Muscle of leg (tissue), 16 donors: ENCODE data around the gene MCRS1. TPM values are rescaled to one million over a fixed set of nuclear protein-coding genes. Genes with fewer than 3 reads are reported as not detected.
A peak's percentile ranks its signal among the peaks of the same experiment; 100 is the strongest.
"Not testable (repeated sequence)": the region's sequence is repeated elsewhere in the genome, so short reads cannot be mapped to it uniquely, and the experiment has no call there.

Experiments
- DNase-seq: peaks from one replicate; pipeline ENCODE4 v3.0.0; 2013
- H3K27ac ChIP-seq: one replicate; pipeline ENCODE4 v1.5.1; 2013; ENCODE audit warnings: mild to moderate bottlenecking, low read length, control low read depth
- H3K27me3 ChIP-seq: one replicate; pipeline ENCODE4 v1.6.1; 2013; ENCODE audit warnings: low read length; ENCODE audit not compliant: control insufficient read depth, insufficient read depth
- H3K36me3 ChIP-seq: one replicate; pipeline ENCODE4 v1.6.1; 2013; ENCODE audit warnings: low read length; ENCODE audit not compliant: control insufficient read depth, insufficient read depth
- H3K4me1 ChIP-seq: one replicate; pipeline ENCODE4 v1.6.1; 2013; ENCODE audit warnings: low read length; ENCODE audit not compliant: control insufficient read depth, insufficient read depth
- H3K4me3 ChIP-seq: one replicate; pipeline ENCODE4 v1.5.1; 2013; ENCODE audit warnings: low read length, control low read depth
- H3K9me3 ChIP-seq: replicated peaks from 2 replicates; pipeline ENCODE4 v1.6.1; 2013; ENCODE audit warnings: low read depth, low read length; ENCODE audit not compliant: control insufficient read depth
- WGBS: methylation state at CpG from one replicate; pipeline ENCODE4 v1.1.5; 2013; ENCODE audit warnings: missing lambda C conversion rate; ENCODE audit not compliant: insufficient coverage; 5-methylcytosine and 5-hydroxymethylcytosine counted together
- long read RNA-seq, 11 donors: transcript quantifications; one replicate each; lab custom pipeline, GENCODE V29; 2026
- polyA plus RNA-seq, 8 donors: library from polyadenylated mRNA; unstranded; fragments of 120-200 nt; gene quantifications; one replicate each; pipeline versions ENCODE4 v1.2.1 to v1.2.3, GENCODE V29; 2013; ENCODE audit warnings: inconsistent platforms in 1 of 8, low replicate concordance in 1 of 8; ENCODE audit not compliant: insufficient read length in 8 of 8, insufficient read depth in 1 of 8
- total RNA-seq: library from RNA; stranded (reverse); fragments of 120-200 nt; gene quantifications from one replicate; pipeline ENCODE4 v1.2.4, GENCODE V29; 2013

MCRS1 gene, protein sequence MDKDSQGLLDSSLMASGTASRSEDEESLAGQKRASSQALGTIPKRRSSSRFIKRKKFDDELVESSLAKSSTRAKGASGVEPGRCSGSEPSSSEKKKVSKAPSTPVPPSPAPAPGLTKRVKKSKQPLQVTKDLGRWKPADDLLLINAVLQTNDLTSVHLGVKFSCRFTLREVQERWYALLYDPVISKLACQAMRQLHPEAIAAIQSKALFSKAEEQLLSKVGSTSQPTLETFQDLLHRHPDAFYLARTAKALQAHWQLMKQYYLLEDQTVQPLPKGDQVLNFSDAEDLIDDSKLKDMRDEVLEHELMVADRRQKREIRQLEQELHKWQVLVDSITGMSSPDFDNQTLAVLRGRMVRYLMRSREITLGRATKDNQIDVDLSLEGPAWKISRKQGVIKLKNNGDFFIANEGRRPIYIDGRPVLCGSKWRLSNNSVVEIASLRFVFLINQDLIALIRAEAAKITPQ
- total RNA-seq (52.5 TPM), polyA plus RNA-seq (10 to 100 TPM; 56.0 to 77.2 (median 60.1) TPM)
- long read RNA-seq, donor 1, transcript MCRS1-201 (15 exons, 1,928 nt) = major isoform, 6 of 6 reads
- long read RNA-seq, donor 1, partial matches to known transcripts = 0 of 6 reads
- long read RNA-seq, donor 1, other reads (novel, unspliced or antisense) = 0 of 6 reads
- long read RNA-seq, donor 2 = 0 reads
- long read RNA-seq, donor 3, transcript MCRS1-201 (15 exons, 1,928 nt) = major isoform, 19 of 20 reads
- long read RNA-seq, donor 3, partial matches to known transcripts = 0 of 20 reads
- long read RNA-seq, donor 3, other reads (novel, unspliced or antisense) = 0 of 20 reads
- long read RNA-seq, donor 4, transcript MCRS1-201 (15 exons, 1,928 nt) = major isoform, 14 of 15 reads
- long read RNA-seq, donor 4, partial matches to known transcripts = 0 of 15 reads
- long read RNA-seq, donor 4, other reads (novel, unspliced or antisense) = 0 of 15 reads
- long read RNA-seq, donor 5, transcript MCRS1-201 (15 exons, 1,928 nt) = major isoform, 39 of 41 reads
- long read RNA-seq, donor 5, partial matches to known transcripts = 0 of 41 reads
- long read RNA-seq, donor 5, other reads (novel, unspliced or antisense) = 0 of 41 reads
- long read RNA-seq, donor 6, transcript MCRS1-201 (15 exons, 1,928 nt) = major isoform, 30 of 34 reads
- long read RNA-seq, donor 6, partial matches to known transcripts = 0 of 34 reads
- long read RNA-seq, donor 6, other reads (novel, unspliced or antisense) = 0 of 34 reads
- long read RNA-seq, donor 7, transcript MCRS1-201 (15 exons, 1,928 nt) = major isoform, 21 of 22 reads
- long read RNA-seq, donor 7, partial matches to known transcripts = 0 of 22 reads
- long read RNA-seq, donor 7, other reads (novel, unspliced or antisense) = 0 of 22 reads
- long read RNA-seq, donor 8, partial matches to known transcripts = 0 of 6 reads
- long read RNA-seq, donor 8, other reads (novel, unspliced or antisense) = 0 of 6 reads
- long read RNA-seq, donor 9, transcript MCRS1-201 (15 exons, 1,928 nt) = major isoform, 12 of 13 reads
- long read RNA-seq, donor 9, partial matches to known transcripts = 0 of 13 reads
- long read RNA-seq, donor 9, other reads (novel, unspliced or antisense) = 0 of 13 reads
- long read RNA-seq, donor 10, transcript MCRS1-201 (15 exons, 1,928 nt) = major isoform, 17 of 19 reads
- long read RNA-seq, donor 10, partial matches to known transcripts = 0 of 19 reads
- long read RNA-seq, donor 10, other reads (novel, unspliced or antisense) = 0 of 19 reads
- long read RNA-seq, donor 11, transcript MCRS1-201 (15 exons, 1,928 nt) = major isoform, 15 of 16 reads
- long read RNA-seq, donor 11, partial matches to known transcripts = 0 of 16 reads
- long read RNA-seq, donor 11, other reads (novel, unspliced or antisense) = 0 of 16 reads

DNA sequence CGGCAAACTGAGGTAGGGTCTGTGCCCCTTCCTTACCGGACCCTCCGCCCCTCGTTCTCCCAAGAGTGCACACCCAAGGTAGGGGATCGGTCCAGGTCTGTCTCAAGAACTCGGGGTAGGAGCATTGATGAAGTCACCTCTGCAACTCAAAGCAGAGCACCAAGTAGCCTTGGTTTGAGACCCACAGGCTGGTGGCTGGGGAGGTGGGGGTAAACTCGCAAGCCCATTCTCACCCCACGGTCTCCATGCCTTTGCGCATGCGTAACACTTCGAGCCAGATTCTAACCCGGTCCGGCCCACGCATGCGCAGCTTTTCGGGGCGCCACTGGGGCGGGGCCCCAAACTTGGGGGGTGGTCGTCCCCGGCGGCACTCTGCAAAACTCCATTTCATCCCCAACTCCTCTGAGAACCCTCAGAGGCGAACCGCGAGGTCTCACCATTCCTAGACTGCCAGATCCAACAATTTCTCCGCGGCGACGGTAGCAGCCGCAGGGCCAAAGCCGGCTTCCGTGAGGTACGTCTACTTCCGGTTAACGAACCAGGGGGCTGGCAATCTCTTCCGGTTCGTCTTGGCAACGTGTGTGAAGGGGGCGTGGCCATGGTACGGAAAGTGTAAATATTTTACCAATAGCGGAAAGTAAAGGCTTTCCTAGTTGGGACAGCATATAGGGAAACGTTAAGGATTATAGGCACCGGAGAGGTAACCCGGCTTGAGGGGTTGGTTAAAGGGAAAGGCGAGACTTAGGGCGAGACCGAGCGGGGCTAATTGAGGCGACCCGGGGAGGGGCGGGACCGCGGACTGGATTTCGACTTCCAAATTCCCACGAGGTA is at the start of gene MCRS1:
Gene MCRS1, minus strand, starts transcription at position 532 of the 831 bp plus-strand sequence. CDS start 1,411 bp downstream, outside the sequence.
- 0% methylated on average over 48 of the region's 54 CpGs for WGBS
- peak; percentile 97 for DNase-seq
- Histone ChIP-seq H3K27ac (peak within 1 kb of the TSS; percentile 86), H3K36me3 (peaks cover 52% of the 10 kb centered on the region), H3K9me3 (no peaks in the 10 kb centered on the region), H3K4me3 (peak within 1 kb of the TSS; percentile 95), H3K4me1 (peaks cover 37% of the 10 kb centered on the region), H3K27me3 (no peaks in the 10 kb centered on the region)

DNA sequence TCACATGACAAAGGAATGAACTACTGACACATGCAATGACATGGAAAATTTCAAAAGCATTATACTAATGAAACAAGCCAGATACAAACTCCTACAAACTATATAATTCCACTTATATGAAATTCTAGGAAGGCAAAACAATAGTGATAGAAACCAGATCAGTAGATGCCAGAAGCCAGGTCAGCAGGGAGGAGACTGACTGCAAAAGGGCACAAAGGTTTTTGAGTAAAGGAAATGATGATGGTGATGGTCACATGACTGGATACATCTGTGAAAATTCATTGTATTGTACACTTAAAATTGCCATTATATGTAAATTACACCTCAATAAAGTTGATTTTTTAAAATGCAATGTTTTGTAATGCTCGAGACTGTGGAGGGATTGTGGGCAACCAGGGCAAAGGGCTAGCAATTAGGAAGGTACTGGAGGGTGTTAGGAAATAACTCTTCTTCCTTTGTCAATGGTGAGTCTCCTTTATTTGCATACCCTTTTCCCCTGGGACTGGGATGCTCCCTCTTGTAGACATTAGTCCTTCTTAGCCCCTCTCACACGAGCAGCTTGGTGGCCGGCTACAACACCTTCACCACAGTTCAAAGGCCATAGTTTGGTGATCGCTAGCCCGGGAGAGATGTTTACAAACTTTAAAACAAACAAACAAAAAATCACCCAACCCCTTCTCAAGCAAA is 48.7 kb upstream of the MCRS1 start:
- Histone ChIP-seq H3K27ac (no peak overlapping the region), H3K4me3 (no peak overlapping the region), H3K27me3 (peaks cover 14% of the 10 kb centered on the region), H3K4me1 (peaks cover 4% of the 10 kb centered on the region), H3K36me3 (no peaks in the 10 kb centered on the region), H3K9me3 (no peaks in the 10 kb centered on the region)
- 23% methylated on average over 4 of the region's 5 CpGs for WGBS
- DNase-seq = no peak

DNA sequence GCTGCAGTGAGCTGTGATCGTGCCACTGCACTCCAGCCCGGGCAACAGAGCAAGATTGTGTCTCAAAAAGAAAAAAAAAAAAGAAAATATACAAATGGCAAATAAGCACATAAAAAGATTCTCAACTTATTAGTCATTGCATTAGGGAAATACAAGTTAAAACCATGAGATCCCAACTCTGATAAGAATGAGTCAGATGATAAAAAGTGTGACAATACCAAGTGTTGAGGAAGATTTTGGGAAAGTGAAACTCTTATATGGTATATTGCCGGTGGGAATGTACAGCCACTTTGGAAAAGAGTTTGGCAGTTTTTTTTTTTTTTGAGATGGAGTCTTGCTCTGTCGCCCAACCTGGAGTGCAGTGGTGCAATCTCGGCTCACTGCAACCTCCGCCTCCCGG is 47.8 kb upstream of the MCRS1 start:
- Histone ChIP-seq H3K27me3 (peaks cover 14% of the 10 kb centered on the region), H3K36me3 (no peaks in the 10 kb centered on the region), H3K9me3 (peaks cover 2% of the 10 kb centered on the region), H3K27ac (no peak overlapping the region), H3K4me3 (no peak overlapping the region), H3K4me1 (no peaks in the 10 kb centered on the region)
- DNase-seq = no peak
- WGBS = no CpG with 5 or more reads among the region's 7 CpGs

DNA sequence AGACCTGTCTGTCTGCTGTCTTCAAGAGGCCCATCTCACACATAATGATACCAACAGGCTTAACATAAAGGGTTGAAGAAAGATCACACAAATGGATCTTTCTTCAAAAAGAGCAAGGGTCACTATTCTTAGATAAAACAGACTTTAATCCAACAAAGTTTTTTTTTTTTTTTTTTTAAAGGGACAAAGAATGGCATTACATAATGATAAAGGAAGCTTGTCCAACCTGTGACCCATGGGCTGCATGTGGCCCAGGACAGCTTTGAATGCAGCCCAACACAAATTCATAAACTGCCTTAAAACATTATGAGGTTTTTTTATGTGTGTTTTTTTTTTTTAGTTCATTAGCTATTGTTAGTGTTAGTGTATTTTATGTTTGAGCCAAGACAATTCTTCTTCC is 44.3 kb upstream of the MCRS1 start:
- no peak overlapping the region for H3K27ac ChIP-seq
- H3K4me1 ChIP-seq = no peaks in the 10 kb centered on the region
- no peaks in the 10 kb centered on the region for H3K36me3 ChIP-seq
- H3K4me3 ChIP-seq = no peak overlapping the region
- H3K9me3 ChIP-seq = peaks cover 4% of the 10 kb centered on the region
- DNase-seq = no peak
- peaks cover 7% of the 10 kb centered on the region for H3K27me3 ChIP-seq

DNA sequence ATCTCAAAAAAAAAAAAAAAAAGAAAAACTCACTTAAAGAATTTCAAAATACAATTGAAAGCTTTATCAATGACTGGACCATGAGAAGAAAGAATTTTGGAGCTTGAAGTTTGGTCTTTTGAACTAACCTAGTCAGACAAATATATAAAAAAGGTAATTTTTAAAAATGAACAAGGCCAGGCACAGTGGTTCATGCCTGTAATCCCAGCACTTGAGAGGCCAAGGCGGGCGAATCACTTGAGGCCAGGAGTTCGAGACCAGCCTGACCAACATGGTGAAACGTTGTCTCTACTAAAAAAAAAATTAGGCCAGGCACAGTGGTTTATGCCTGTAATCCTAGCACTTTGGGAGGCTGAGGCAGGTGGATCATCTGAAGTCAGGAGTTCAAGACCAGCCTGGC is 42.8 kb upstream of the MCRS1 start:
- H3K4me3 ChIP-seq, H3K36me3 ChIP-seq, DNase-seq, H3K4me1 ChIP-seq, H3K27ac ChIP-seq, H3K27me3 ChIP-seq, H3K9me3 ChIP-seq: not testable (repeated sequence)
- WGBS = 100% methylated on average over 3 of the region's 4 CpGs

DNA sequence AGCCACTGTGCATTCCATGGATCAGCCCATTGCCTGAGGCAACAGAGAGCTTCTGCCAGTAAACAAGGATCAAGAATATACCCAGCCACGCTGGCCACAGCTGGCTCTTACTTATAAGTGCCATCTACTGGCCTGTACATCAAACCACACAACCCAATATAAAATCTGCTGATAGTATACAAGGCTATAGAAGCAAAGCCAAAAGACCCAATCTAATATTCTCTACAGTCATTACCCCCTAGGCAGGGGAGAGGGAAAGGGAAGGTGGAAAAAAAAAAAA is 41.9 kb upstream of the MCRS1 start:
- no CpG with 5 or more reads among the region's 1 CpG for WGBS
- H3K9me3 ChIP-seq = peaks cover 4% of the 10 kb centered on the region
- DNase-seq = no peak

DNA sequence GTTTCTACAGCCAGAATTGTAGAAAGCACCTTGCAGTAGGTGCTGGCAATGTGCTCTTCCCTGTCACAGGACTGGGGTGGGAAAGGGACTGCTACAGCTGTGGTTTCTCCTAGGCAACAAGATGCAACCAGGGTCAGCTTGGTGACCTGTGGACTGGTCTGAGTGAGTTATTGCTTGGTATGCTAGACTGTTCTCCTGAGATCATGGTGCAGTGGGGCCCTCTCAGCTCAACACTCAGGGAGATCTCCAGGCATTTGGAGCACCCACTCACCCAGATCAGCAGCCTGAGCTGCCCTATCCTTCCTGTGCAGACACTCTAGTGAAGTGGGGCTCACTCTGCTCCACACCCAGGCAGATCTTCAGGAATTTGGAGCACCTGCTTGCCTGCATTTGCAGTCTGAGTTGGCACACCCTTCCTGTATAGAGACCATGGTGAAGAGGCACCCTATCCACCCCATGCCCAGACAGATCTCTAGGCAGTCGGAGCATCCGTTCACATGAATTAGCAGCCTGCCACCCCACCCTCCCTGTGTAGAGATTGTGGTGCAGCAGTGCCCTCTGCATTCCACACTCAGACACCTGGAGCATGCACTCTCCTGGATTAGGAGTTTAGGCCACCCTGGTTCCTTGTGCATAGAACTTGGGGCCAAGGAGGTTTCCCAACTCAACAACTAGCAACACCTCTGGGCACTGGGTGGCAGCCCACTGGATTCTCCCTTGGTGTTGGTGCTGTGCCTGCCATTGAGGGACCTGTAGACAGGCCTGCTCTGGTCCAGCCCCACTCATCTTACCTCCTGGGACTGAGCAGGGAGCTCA is 41.3 kb upstream of the MCRS1 start:
- Histone ChIP-seq H3K4me3 (no peak overlapping the region), H3K4me1 (peaks cover 3% of the 10 kb centered on the region), H3K27me3 (no peaks in the 10 kb centered on the region), H3K36me3 (no peaks in the 10 kb centered on the region), H3K27ac (no peak overlapping the region), H3K9me3 (peaks cover 4% of the 10 kb centered on the region)
- no peak for DNase-seq
- WGBS = no CpG with 5 or more reads among the region's 2 CpGs

More for the DNA sequence above, 41.9 kb upstream of the MCRS1 start:
- Histone ChIP-seq H3K4me3 (no peak overlapping the region), H3K36me3 (no peaks in the 10 kb centered on the region), H3K4me1 (peaks cover 2% of the 10 kb centered on the region), H3K27ac (no peak overlapping the region), H3K27me3 (no peaks in the 10 kb centered on the region)

DNA sequence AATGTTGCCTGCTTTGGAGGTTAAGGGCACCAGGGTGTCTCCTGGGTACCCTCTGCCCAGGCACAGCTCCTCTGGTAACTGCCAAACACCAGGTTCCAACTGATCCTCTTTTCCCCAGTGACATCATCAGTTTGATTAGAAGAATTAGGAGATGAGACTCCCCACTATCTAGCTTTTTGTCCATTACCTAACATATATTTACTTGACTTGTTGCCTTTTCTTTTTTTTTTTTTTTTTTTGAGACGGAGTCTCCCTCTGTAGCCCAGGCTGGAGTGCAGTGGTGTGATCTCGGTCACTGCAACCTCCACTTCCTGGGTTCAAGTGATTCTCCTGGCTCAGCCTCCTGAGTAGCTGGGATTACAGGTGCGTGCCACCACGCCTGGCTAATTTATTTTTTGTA is 37.6 kb upstream of the MCRS1 start, which contains the start of gene FAM186B:
Gene FAM186B, minus strand, starts transcription at position 101 of the 400 bp plus-strand sequence. CDS start 162 bp downstream, outside the sequence.
- WGBS = no CpG with 5 or more reads among the region's 4 CpGs

More for the DNA sequence above, 37.6 kb upstream of the MCRS1 start, which contains the start of gene FAM186B:
- H3K27ac ChIP-seq, H3K36me3 ChIP-seq, DNase-seq, H3K9me3 ChIP-seq, H3K27me3 ChIP-seq, H3K4me3 ChIP-seq, H3K4me1 ChIP-seq: not testable (repeated sequence)
